HG03095 (cell line): Measurements from ENCODE around the gene OR4D10.
A peak's percentile ranks its signal among the peaks of the same experiment; 100 is the strongest.
"Not testable (repeated sequence)": the region's sequence is repeated elsewhere in the genome, so short reads cannot be mapped to it uniquely, and the experiment has no call there.

Source experiments
- ATAC-seq: cut with Tn5 transposase; IDR thresholded peaks from one replicate; pipeline ENCODE4 v1.9.1; 2021; ENCODE audit warnings: moderate library complexity; ENCODE audit not compliant: unreplicated experiment

OR4D10 gene

GRCh38 chr11:59473015-59473414, at the start of gene OR4D10:
OR4D10 (plus strand) TSS chr11:59473315; CDS start chr11:59477430, 4,115 bp downstream.
- no peak for ATAC-seq

DNA sequence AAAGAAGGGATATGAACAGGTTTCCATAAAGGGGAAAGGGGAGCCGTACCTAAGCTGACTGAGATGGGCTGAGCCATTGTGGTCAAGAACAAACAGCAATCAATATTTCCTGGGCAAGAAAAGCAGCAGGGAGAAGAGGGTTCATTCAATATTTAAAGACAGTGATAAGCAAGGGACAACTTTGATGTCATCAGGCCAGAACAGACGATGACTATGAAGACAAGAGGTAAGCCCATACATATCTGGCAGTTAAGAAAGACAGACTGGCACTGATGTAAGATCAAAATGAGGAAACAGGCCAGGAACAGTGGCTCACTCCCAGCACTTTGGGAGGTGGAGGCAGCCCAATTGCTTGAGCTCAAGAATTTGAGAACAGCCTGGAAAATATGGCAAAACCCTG, 49.3 kb upstream of the OR4D10 start:
- ATAC-seq: no peak

DNA sequence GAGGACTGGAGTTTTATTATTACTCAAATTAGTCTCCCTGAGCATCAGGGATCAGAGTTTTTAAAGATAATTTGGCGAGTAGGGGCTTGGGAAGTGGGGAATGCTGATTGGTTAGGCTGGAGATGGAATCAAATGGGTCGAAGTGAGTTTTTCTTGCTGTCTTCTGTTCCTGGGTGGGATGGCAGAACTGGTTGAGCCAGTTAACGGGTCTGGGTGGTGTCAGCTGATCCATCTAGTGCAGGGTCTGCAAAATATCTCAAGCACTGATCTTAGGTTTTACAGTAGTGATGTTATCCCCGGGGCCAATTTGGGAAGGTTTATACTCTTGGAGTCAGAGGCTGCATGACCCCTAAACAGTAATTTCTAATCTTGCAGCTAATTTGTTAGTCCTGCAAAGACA, 48.0 kb upstream of the OR4D10 start:
- no peak for ATAC-seq

DNA sequence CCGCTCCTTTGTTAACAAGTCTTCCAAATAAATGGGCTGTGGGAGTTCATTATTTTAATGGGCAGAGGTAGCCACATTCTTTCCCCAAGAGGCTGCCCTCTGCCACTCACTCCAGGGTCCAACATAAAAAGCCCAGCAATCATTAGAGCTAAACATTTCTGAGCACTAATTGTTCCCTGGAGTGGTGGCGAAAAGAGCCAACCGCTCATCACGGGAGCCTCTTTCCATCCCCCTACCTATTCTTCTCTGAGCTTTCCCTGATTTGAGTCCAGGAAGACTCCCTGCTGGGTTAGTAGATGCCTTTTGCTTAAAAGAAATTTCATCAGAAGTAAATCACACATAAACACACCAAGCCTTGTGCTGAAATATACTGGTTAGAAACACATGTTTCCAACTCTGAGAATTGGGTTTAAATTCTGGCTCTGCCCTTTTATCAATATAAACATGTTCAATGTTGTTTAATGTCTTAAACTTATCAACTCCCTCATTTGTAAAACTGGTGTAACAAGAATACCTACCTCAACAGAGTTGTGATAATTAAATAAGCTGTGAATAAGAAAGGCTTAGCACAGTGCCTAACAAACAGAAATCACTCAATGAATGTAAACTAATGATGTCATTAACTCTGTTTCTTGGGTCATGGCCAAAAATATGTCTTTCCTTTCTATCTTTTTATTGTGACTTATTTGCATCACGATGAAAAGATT, 46.6 kb upstream of the OR4D10 start, which contains the start of gene OR5A2:
TSS of gene OR5A2 (minus strand) at position 53 of the 707 bp plus-strand sequence. CDS start 3,460 bp downstream, outside the sequence.
- ATAC-seq: no peak

DNA sequence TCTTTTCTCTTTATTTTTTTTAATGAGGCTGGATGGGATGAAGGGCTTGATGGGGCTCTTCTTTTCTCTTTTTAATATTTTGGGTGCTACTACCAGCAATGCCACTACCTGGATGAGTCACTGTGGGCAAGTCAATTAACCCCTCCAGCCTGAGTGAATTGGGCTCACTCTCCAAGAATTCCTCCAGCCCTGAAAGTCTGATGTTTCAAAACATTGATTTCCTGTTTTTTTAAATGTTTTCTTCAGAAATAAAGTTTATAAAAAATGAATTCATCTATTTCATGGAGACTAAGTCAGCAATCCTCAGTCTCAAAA, 46.1 kb upstream of the OR4D10 start:
- ATAC-seq: no peak

DNA sequence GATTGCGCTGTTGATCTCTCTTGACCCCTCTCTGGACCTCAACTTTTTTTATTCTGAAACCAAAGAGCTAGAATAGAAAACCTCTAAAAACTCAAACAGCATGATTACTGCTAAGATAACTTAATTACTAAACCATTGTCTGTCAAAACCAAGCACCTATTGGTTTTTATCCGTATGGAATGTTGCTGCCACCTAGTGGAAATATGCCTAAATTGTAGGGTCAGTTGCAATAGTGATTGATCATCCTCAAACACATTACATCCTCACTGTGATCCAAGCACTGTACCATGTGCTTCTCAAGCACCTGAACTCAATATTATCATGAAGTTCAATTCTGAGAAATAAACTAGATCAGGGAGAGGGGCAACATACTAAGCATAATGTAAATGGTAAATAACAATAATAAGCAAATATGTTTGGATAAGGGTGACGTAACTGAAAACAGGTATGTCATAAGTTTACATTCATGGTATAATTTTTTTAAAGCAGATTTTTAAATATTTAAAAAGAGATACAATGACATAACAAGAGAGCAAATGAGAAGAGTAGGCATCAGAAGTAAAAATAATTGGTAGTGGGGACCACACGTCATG, 43.1 kb upstream of the OR4D10 start:
- peak; percentile 65 for ATAC-seq

DNA sequence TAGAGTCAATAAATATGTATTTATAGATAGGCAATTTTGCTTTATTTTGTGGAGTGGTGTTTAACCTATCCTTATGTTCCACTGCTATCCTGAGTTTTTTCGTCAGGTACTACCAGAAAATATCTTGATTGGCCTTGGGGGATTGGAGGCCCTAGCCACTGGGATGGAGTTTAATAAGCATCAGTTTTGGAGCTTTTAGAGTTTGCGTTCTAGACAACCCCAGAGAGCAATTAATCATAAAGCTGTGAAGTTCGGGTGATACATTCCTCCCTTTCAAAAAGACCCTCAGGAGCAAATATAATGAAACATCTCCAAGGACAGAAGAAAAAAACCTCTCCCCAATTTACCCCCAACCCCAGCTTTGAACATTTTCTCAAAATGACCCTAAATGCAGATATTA, 36.9 kb upstream of the OR4D10 start, which contains the start of gene OR5A1:
TSS of gene OR5A1 (plus strand) at position 301 of the 400 bp plus-strand sequence. CDS start 6,700 bp downstream, outside the sequence.
- no peak for ATAC-seq

GRCh38 chr11:59437770-59438169, 35.3 kb upstream of the OR4D10 start:
- no peak for ATAC-seq

DNA sequence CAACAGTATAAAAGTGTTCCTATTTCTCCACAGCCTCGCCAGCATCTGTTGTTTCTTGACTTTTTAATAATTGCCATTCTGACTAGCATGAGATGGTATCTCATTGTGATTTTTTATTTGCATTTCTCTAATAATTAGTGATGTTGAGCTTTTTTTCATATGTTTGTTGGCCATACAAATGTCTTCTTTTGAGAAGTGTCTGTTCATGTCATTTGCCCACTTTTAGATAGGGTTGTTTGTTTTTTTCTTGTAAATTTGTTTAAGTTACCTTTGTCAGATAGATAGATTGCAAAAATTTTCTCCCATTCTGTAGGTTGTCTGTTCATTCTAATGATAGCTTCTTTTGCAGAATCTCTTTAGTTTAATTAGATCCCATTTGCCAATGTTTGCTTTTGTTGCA, 27.5 kb upstream of the OR4D10 start:
- not testable (repeated sequence) for ATAC-seq

- ATAC-seq: no peak
Observed at GRCh38 chr11:59448484-59448883, 24.6 kb upstream of the OR4D10 start.

- ATAC-seq: no peak
Observed at GRCh38 chr11:59456661-59457060, 16.5 kb upstream of the OR4D10 start, which contains the start of gene OR4D6. OR4D6 (plus strand) TSS chr11:59456961; CDS start chr11:59456961, 0 bp downstream.

- no peak for ATAC-seq
Observed at GRCh38 chr11:59459916-59460315, 13.2 kb upstream of the OR4D10 start.

DNA sequence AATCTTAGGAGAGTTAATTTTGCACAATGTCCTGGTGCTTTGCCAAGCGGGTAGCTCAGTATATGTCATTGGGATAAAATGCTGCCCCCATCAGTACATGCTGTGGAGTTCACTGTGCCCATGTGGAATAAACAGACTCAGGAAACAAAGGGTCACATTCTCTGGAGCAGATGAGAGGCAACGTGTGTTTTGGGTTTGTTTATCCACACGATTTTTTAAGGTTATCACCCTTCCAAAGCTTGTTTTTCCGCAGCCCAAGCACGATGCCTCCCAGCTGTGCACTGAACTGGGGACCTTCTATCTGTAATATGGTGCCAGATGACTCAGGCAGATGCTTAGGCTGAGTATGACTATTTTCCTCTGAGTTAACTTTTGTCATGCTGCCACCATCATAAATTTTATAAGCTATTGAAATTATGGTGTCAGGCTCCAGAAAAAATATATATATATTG, 9.9 kb upstream of the OR4D10 start:
- ATAC-seq: no peak

DNA sequence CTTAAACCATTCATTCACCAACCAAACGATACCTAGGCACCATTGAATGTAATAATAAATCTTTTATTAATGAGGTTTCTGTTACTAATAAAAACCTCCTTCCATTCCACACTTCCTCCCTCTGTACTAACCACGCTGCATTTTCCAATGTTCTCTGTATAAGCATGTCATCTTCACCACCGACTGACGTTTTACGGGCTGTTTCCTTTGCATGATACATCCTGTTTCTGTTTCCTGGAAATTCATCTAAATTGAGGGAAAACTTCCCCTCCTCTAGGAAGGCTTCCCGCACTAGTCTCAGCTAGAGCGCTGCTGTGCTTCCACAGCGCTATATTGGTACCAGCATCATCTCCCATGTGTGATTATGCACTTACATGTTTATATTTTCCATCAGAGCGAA, 2.1 kb downstream of the OR4D10 start:
- no peak for ATAC-seq

GRCh38 chr11:59479906-59480305, 6.8 kb downstream of the OR4D10 start:
- no peak for ATAC-seq

DNA sequence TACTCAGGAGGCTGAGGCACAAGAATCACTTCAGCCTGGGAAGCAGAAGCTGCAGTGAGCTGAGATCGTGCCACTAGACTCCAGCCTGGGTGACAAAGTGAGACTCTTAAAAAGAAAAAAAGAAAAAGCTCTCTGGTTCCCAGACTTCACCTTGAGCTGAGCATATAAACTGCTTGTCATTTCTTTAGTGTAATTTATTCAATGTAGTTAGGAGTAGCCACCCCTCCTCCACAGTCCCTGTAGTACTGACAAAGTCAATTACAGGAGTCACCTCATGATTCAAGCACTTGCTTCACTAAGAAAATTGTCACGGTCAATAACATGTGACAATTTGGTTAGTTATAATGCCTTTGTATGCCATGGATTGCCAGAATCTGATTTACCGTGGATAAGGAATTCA, 7.2 kb downstream of the OR4D10 start:
- ATAC-seq: no peak

GRCh38 chr11:59501931-59502330, 28.8 kb downstream of the OR4D10 start:
- no peak for ATAC-seq

DNA sequence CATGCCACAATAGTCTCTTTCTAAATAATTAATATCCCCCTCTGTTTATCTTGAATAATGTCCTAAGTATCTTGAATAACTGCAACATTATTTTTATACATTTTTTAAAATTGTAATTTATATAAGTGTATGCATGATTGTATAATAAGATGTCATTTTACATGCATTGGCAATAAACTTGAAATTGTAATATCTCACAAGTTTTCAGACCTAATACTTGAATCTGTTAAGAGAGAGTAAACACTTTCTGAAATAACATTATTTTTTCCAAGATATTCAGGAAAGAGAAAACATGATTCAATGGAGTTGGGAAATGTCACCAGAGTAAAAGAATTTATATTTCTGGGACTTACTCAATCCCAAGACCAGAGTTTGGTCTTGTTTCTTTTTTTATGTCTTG, 30.2 kb downstream of the OR4D10 start, which contains the start of gene OR4D11:
TSS of gene OR4D11 (plus strand) at position 301 of the 400 bp plus-strand sequence. CDS start at position 301, 0 bp downstream.
- ATAC-seq: no peak

DNA sequence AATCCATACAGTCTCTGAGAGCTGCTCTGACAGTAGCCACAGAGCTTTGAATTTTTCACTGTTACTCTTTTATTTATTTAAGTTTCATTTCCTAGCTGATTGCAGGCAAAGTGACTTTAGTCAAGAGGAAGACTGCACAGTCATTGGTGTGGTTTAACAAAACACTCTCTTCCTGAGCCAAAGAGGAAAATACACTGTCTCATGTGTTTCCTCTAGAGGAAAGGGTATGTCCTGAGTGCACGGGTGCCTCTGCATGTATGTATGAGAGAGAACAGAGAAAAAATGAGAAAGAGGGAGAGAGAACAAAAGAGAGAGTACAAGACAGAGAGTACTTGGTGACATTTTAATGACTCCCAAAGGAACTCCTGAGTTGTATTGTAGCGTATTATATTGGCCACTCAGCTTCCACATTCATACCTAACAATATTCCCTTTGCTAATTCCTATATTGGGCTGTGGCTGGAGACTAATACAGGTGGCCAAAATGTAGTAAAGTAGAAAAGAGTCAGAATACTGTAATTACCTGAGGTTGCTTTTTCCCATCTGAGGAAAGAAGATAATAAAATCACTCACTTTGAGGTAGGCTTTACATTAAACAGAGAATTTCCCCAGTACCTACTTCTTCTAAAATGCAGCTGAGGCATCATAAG, 38.0 kb downstream of the OR4D10 start, which contains the start of gene OR4D9:
TSS of gene OR4D9 (plus strand) at position 599 of the 649 bp plus-strand sequence. CDS start 3,374 bp downstream, outside the sequence.
- ATAC-seq: no peak

GRCh38 chr11:59511675-59512074, 38.6 kb downstream of the OR4D10 start:
- no peak for ATAC-seq

- ATAC-seq: not testable (repeated sequence)
Observed at GRCh38 chr11:59520139-59520538, 47.0 kb downstream of the OR4D10 start.

DNA sequence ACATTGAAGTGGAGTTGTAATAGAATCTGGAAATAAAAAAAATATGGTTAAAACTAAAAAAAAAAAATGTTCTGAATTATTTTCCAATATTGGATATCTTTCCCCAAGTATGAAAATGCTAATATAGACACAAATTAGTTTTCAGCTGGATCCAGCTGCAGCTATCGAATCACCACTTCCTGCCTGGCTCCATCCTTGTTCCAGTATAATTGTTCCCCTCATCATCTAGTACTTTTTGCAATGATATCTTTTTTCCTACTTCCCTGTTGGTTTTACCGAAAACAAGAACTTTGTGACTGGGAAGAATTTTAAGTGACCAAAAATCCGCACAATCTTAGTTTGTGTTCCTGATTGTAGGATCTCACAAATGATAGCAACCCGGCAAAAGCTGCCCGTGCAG, 47.6 kb downstream of the OR4D10 start:
- ATAC-seq: no peak
